ENCODE data around the gene TEAD1. TPM values are rescaled to one million over a fixed set of nuclear protein-coding genes. Genes with fewer than 3 reads are reported as not detected.

TEAD1 gene
- total RNA-seq, 1 donor from 2014 or later = 154 TPM

- peaks cover 35% of the 10 kb centered on the region for H3K4me1 Mint-ChIP-seq (ENCODE audit: unreplicated experiment)
- DNase-seq (ENCODE audit: extremely low spot score, unreplicated experiment) = no peak
- peak overlapping the region; percentile 17 for H3K27ac Mint-ChIP-seq (ENCODE audit: unreplicated experiment)
- no peaks in the 10 kb centered on the region for H3K9me3 Mint-ChIP-seq (ENCODE audit: unreplicated experiment)
- H3K4me3 Mint-ChIP-seq (ENCODE audit: unreplicated experiment) = no peak overlapping the region
- peaks cover 15% of the 10 kb centered on the region for H3K36me3 Mint-ChIP-seq (ENCODE audit: unreplicated experiment)
- H3K27me3 Mint-ChIP-seq (ENCODE audit: unreplicated experiment) = no peaks in the 10 kb centered on the region
- no peak for TF ChIP-seq CTCF (IDR thresholded peaks at IDR 0.05)
These were observed 98.1 kb downstream of the TEAD1 start for GRCh38 chr11:12772324-12772723.

GRCh38 chr11:12773591-12773990 is 99.4 kb downstream of the TEAD1 start:
- TF ChIP-seq CTCF (IDR thresholded peaks at IDR 0.05) = no peak
- peaks cover 10% of the 10 kb centered on the region for H3K36me3 Mint-ChIP-seq (ENCODE audit: unreplicated experiment)
- H3K4me3 Mint-ChIP-seq (ENCODE audit: unreplicated experiment) = no peak overlapping the region
- no peaks in the 10 kb centered on the region for H3K27me3 Mint-ChIP-seq (ENCODE audit: unreplicated experiment)
- peaks cover 35% of the 10 kb centered on the region for H3K4me1 Mint-ChIP-seq (ENCODE audit: unreplicated experiment)
- H3K9me3 Mint-ChIP-seq (ENCODE audit: unreplicated experiment) = no peaks in the 10 kb centered on the region
- H3K27ac Mint-ChIP-seq (ENCODE audit: unreplicated experiment) = peak overlapping the region; percentile 36
- DNase-seq (ENCODE audit: extremely low spot score, unreplicated experiment) = no peak

GRCh38 chr11:12775955-12776354 is 101.7 kb downstream of the TEAD1 start:
- peaks cover 26% of the 10 kb centered on the region for H3K36me3 Mint-ChIP-seq (ENCODE audit: unreplicated experiment)
- H3K9me3 Mint-ChIP-seq (ENCODE audit: unreplicated experiment) = peaks cover 5% of the 10 kb centered on the region
- peak overlapping the region; percentile 2 for H3K27ac Mint-ChIP-seq (ENCODE audit: unreplicated experiment)
- H3K4me1 Mint-ChIP-seq (ENCODE audit: unreplicated experiment) = peaks cover 41% of the 10 kb centered on the region
- no peak for DNase-seq (ENCODE audit: extremely low spot score, unreplicated experiment)
- no peaks in the 10 kb centered on the region for H3K27me3 Mint-ChIP-seq (ENCODE audit: unreplicated experiment)
- TF ChIP-seq CTCF (IDR thresholded peaks at IDR 0.05) = no peak
- no peak overlapping the region for H3K4me3 Mint-ChIP-seq (ENCODE audit: unreplicated experiment)

- DNase-seq (ENCODE audit: extremely low spot score, unreplicated experiment) = no peak
- Mint-ChIP-seq H3K27me3 (ENCODE audit: unreplicated experiment) (no peaks in the 10 kb centered on the region), H3K36me3 (ENCODE audit: unreplicated experiment) (peaks cover 32% of the 10 kb centered on the region), H3K4me3 (ENCODE audit: unreplicated experiment) (no peak overlapping the region), H3K27ac (ENCODE audit: unreplicated experiment) (peak overlapping the region; percentile 73), H3K9me3 (ENCODE audit: unreplicated experiment) (peaks cover 5% of the 10 kb centered on the region), H3K4me1 (ENCODE audit: unreplicated experiment) (peaks cover 35% of the 10 kb centered on the region)
- no peak for TF ChIP-seq CTCF (IDR thresholded peaks at IDR 0.05)
These were observed 103.1 kb downstream of the TEAD1 start for GRCh38 chr11:12777208-12777874.

GRCh38 chr11:12778240-12778905 is 104.2 kb downstream of the TEAD1 start:
- peaks cover 34% of the 10 kb centered on the region for H3K4me1 Mint-ChIP-seq (ENCODE audit: unreplicated experiment)
- H3K9me3 Mint-ChIP-seq (ENCODE audit: unreplicated experiment) = peaks cover 5% of the 10 kb centered on the region
- TF ChIP-seq CTCF (IDR thresholded peaks at IDR 0.05) = no peak
- peak overlapping the region; percentile 73 for H3K27ac Mint-ChIP-seq (ENCODE audit: unreplicated experiment)
- DNase-seq (ENCODE audit: extremely low spot score, unreplicated experiment) = no peak
- no peak overlapping the region for H3K4me3 Mint-ChIP-seq (ENCODE audit: unreplicated experiment)
- H3K27me3 Mint-ChIP-seq (ENCODE audit: unreplicated experiment) = no peaks in the 10 kb centered on the region
- peaks cover 30% of the 10 kb centered on the region for H3K36me3 Mint-ChIP-seq (ENCODE audit: unreplicated experiment)
